ENCODE measurements around the gene CTNNA3.

- TF ChIP-seq CTCF (IDR thresholded peaks at IDR 0.05) (no peak), POLR2A (IDR thresholded peaks at IDR 0.05) (no peak)
Observed at GRCh38 chr10:66719483-66719882, 976.5 kb downstream of the CTNNA3 start.

Measured in uterus (tissue), 2 donors.